ENCODE data around the gene ZNF358. TPM values are rescaled to one million over a fixed set of nuclear protein-coding genes. Genes with fewer than 3 reads are reported as not detected.

Gene ZNF358
- total RNA-seq, 1 donor from 2014 or later: 67.1 TPM

- Mint-ChIP-seq H3K4me1 (ENCODE audit: unreplicated experiment) (peaks cover 16% of the 10 kb centered on the region), H3K4me3 (no peak overlapping the region), H3K27ac (peak overlapping the region; percentile 74), H3K27me3 (no peaks in the 10 kb centered on the region), H3K9me3 (no peaks in the 10 kb centered on the region), H3K36me3 (no peaks in the 10 kb centered on the region)
- TF ChIP-seq, protein P1, sequence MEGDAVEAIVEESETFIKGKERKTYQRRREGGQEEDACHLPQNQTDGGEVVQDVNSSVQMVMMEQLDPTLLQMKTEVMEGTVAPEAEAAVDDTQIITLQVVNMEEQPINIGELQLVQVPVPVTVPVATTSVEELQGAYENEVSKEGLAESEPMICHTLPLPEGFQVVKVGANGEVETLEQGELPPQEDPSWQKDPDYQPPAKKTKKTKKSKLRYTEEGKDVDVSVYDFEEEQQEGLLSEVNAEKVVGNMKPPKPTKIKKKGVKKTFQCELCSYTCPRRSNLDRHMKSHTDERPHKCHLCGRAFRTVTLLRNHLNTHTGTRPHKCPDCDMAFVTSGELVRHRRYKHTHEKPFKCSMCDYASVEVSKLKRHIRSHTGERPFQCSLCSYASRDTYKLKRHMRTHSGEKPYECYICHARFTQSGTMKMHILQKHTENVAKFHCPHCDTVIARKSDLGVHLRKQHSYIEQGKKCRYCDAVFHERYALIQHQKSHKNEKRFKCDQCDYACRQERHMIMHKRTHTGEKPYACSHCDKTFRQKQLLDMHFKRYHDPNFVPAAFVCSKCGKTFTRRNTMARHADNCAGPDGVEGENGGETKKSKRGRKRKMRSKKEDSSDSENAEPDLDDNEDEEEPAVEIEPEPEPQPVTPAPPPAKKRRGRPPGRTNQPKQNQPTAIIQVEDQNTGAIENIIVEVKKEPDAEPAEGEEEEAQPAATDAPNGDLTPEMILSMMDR (conservative IDR thresholded peaks at IDR 0.05): no peak
- no peak for DNase-seq (ENCODE audit: extremely low spot score, unreplicated experiment)
Observed at GRCh38 chr19:7483720-7484201, 32.1 kb upstream of the ZNF358 start.

DNA sequence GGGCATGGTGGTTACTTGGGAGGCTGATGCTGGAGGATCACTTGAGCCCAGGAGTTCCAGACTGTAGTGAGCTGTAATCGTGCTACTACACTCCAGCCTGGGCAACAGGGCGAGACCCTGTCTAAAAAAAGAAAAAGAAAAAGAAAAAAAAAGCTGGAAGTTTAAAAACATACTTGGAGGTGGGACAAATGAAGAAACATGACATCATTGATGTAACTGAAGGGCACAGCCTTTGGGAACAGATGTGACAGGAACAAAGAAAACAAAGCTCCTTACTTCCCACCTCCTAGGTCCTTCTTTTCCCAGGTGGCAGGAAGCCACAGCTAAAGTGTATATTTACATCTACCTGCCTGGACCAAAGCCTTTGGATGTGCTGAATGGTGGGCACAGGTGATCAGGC, 29.0 kb upstream of the ZNF358 start:
- Mint-ChIP-seq H3K4me3 (peak overlapping the region; percentile 58), H3K9me3 (no peaks in the 10 kb centered on the region), H3K27me3 (no peaks in the 10 kb centered on the region), H3K4me1 (ENCODE audit: unreplicated experiment) (peaks cover 12% of the 10 kb centered on the region), H3K27ac (peak overlapping the region; percentile 48), H3K36me3 (peaks cover 3% of the 10 kb centered on the region)
- TF ChIP-seq, protein P1 (conservative IDR thresholded peaks at IDR 0.05): no peak
- no peak for DNase-seq (ENCODE audit: extremely low spot score, unreplicated experiment)

GRCh38 chr19:7488736-7489353, 27.1 kb upstream of the ZNF358 start, which contains the start of gene PEX11G:
PEX11G (minus strand) TSS chr19:7489035; CDS start chr19:7489010, 25 bp downstream.
- Mint-ChIP-seq H3K4me1 (ENCODE audit: unreplicated experiment) (peaks cover 7% of the 10 kb centered on the region), H3K36me3 (peaks cover 3% of the 10 kb centered on the region), H3K4me3 (peak within 1 kb of the TSS; percentile 87), H3K9me3 (no peaks in the 10 kb centered on the region), H3K27me3 (no peaks in the 10 kb centered on the region), H3K27ac (peak within 1 kb of the TSS; percentile 93)
- TF ChIP-seq, protein P1 (conservative IDR thresholded peaks at IDR 0.05): no peak
- peak; percentile 97 for DNase-seq (ENCODE audit: extremely low spot score, unreplicated experiment)

- peak overlapping the region; percentile 93 for H3K27ac Mint-ChIP-seq
- peak overlapping the region; percentile 87 for H3K4me3 Mint-ChIP-seq
- H3K27me3 Mint-ChIP-seq: no peaks in the 10 kb centered on the region
- TF ChIP-seq, protein P1 (conservative IDR thresholded peaks at IDR 0.05): no peak
- H3K9me3 Mint-ChIP-seq: no peaks in the 10 kb centered on the region
- no peak for DNase-seq (ENCODE audit: extremely low spot score, unreplicated experiment)
- peaks cover 3% of the 10 kb centered on the region for H3K36me3 Mint-ChIP-seq
- H3K4me1 Mint-ChIP-seq (ENCODE audit: unreplicated experiment): peaks cover 7% of the 10 kb centered on the region
Observed at GRCh38 chr19:7489609-7490044, 26.3 kb upstream of the ZNF358 start.

DNA sequence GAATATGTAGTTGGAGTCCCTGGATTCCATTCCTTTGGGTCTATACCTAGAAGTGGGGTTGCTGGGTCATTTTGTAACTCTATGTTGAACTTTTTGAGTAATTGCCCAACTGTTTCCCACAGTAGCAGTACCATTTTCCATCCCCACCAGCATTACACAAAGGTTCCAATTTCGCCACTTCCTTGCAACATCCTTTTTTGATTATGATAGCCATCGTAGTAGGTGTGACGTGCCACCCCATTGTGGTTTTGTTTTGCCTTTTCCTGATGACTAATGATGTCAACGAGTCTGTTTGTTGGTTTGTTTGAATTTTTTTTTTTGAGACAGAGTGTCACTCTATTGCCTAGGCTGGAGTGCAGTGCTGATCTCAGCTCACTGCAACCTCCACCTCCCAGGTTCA, 23.8 kb upstream of the ZNF358 start:
- no peaks in the 10 kb centered on the region for H3K9me3 Mint-ChIP-seq
- DNase-seq (ENCODE audit: extremely low spot score, unreplicated experiment): no peak
- TF ChIP-seq, protein P1 (conservative IDR thresholded peaks at IDR 0.05): no peak
- no peak overlapping the region for H3K4me3 Mint-ChIP-seq
- H3K4me1 Mint-ChIP-seq (ENCODE audit: unreplicated experiment): peaks cover 7% of the 10 kb centered on the region
- no peak overlapping the region for H3K27ac Mint-ChIP-seq
- H3K27me3 Mint-ChIP-seq: peaks cover 5% of the 10 kb centered on the region
- peaks cover 3% of the 10 kb centered on the region for H3K36me3 Mint-ChIP-seq
